Trophoblast cell (in vitro differentiated cells and primary cell): ENCODE measurements around the gene VWA3B.

Source experiments
- DNase-seq, 2 donors: peaks; one replicate each; pipeline ENCODE4 v3.0.0-alpha.2; 2016
- H2AFZ ChIP-seq: 2 replicates; pipeline ENCODE4 v1.6.1; 2013; ENCODE audit warnings: low read length, moderate library complexity, mild to moderate bottlenecking; ENCODE audit not compliant: insufficient read depth, poor library complexity
- H2AK5ac ChIP-seq: 2 replicates; pipeline ENCODE4 v1.6.1; 2013; ENCODE audit warnings: mild to moderate bottlenecking, low read length
- H2BK120ac ChIP-seq: 2 replicates; pipeline ENCODE4 v1.6.1; 2013; ENCODE audit warnings: low read length, mild to moderate bottlenecking, moderate library complexity; ENCODE audit not compliant: insufficient read depth, poor library complexity
- H2BK12ac ChIP-seq: 2 replicates; pipeline ENCODE4 v1.6.1; 2013; ENCODE audit warnings: mild to moderate bottlenecking, low read length, moderate library complexity
- H2BK5ac ChIP-seq: 2 replicates; pipeline ENCODE4 v1.6.1; 2013; ENCODE audit warnings: low read length, low read depth, moderate library complexity, mild to moderate bottlenecking; ENCODE audit not compliant: poor library complexity
- H3K14ac ChIP-seq: 2 replicates; pipeline ENCODE4 v1.6.1; 2013; ENCODE audit warnings: mild to moderate bottlenecking, low read length
- H3K18ac ChIP-seq: 2 replicates; pipeline ENCODE4 v1.6.1; 2013; ENCODE audit warnings: mild to moderate bottlenecking, low read length
- H3K23ac ChIP-seq: 2 replicates; pipeline ENCODE4 v1.6.1; 2013; ENCODE audit warnings: low read length
- H3K27ac ChIP-seq: 2 replicates; pipeline ENCODE4 v1.5.1; 2013; ENCODE audit warnings: low read depth, mild to moderate bottlenecking, inconsistent platforms, low read length, moderate library complexity
- H3K27me3 ChIP-seq: 2 replicates; pipeline ENCODE4 v1.6.1; 2013; ENCODE audit warnings: inconsistent platforms, mild to moderate bottlenecking, low read length, moderate library complexity; ENCODE audit not compliant: insufficient read depth
- H3K36me3 ChIP-seq, 2 experiments: 1 replicate in 1 of 2; 2 replicates in 1 of 2; pipeline ENCODE4 v1.6.1; 2013; ENCODE audit warnings: low read length in 2 of 2, mild to moderate bottlenecking in 2 of 2, moderate library complexity in 1 of 2; ENCODE audit not compliant: insufficient read depth in 2 of 2, control insufficient read depth in 1 of 2
- H3K4ac ChIP-seq: 2 replicates; pipeline ENCODE4 v1.6.1; 2013; ENCODE audit warnings: low read depth, mild to moderate bottlenecking, low read length, moderate library complexity
- H3K4me1 ChIP-seq, 2 experiments: 1 replicate in 1 of 2; 2 replicates in 1 of 2; pipeline ENCODE4 v1.6.1; 2013; ENCODE audit warnings: low read length in 2 of 2, mild to moderate bottlenecking in 2 of 2, moderate library complexity in 1 of 2; ENCODE audit not compliant: insufficient read depth in 2 of 2, control insufficient read depth in 1 of 2
- H3K4me2 ChIP-seq: 2 replicates; pipeline ENCODE4 v1.6.1; 2013; ENCODE audit warnings: inconsistent platforms, mild to moderate bottlenecking, low read length, moderate library complexity
- H3K4me3 ChIP-seq: 2 replicates; pipeline ENCODE4 v1.5.1; 2013; ENCODE audit warnings: mild to moderate bottlenecking, low read depth, low read length, inconsistent platforms
- H3K79me1 ChIP-seq: one replicate; pipeline ENCODE4 v1.6.1; 2013; ENCODE audit warnings: low read length
- H3K79me2 ChIP-seq: 2 replicates; pipeline ENCODE4 v1.6.1; 2013; ENCODE audit warnings: low read length, mild to moderate bottlenecking; ENCODE audit not compliant: control insufficient read depth, insufficient read depth, poor library complexity
- H3K9ac ChIP-seq: 2 replicates; pipeline ENCODE4 v1.6.1; 2013; ENCODE audit warnings: mild to moderate bottlenecking, low read length
- H3K9me3 ChIP-seq: 2 replicates; pipeline ENCODE4 v1.6.1; 2013; ENCODE audit warnings: low read depth, mild to moderate bottlenecking, control low read depth, inconsistent platforms, low read length; ENCODE audit not compliant: insufficient read depth
- H4K12ac ChIP-seq: 2 replicates; pipeline ENCODE4 v1.6.1; 2013; ENCODE audit warnings: low read depth, mild to moderate bottlenecking, low read length, moderate library complexity
- H4K8ac ChIP-seq: 2 replicates; pipeline ENCODE4 v1.6.1; 2013; ENCODE audit warnings: low read depth, mild to moderate bottlenecking, low read length, moderate library complexity
- H4K91ac ChIP-seq: one replicate; pipeline ENCODE4 v1.6.1; 2013; ENCODE audit warnings: low read depth, mild to moderate bottlenecking, low read length, moderate library complexity
- WGBS: extraction: QIAGEN DNeasy Blood & Tissue Kit; methylation state at CpG from one replicate; pipeline ENCODE4 v1.1.7; 2013; ENCODE audit warnings: missing lambda C conversion rate; ENCODE audit not compliant: insufficient read length, insufficient coverage; ENCODE audit errors: extremely low coverage; 5-methylcytosine and 5-hydroxymethylcytosine counted together

Gene VWA3B

GRCh38 chr2:98242003-98242402 is 155.0 kb downstream of the VWA3B start:
- Histone ChIP-seq H2BK12ac (no peak overlapping the region), H4K8ac (no peak overlapping the region), H3K36me3 (no peaks in the 10 kb centered on the region), H3K4ac (no peak overlapping the region), H3K9me3 (no peaks in the 10 kb centered on the region), H2AK5ac (no peak overlapping the region), H3K4me3 (no peak overlapping the region), H2AFZ (no peak overlapping the region), H3K27me3 (no peaks in the 10 kb centered on the region), H3K18ac (no peak overlapping the region), H3K14ac (no peak overlapping the region), H3K9ac (no peak overlapping the region), H4K91ac (no peak overlapping the region), H4K12ac (no peak overlapping the region), H2BK5ac (no peak overlapping the region), H3K79me1 (no peaks in the 10 kb centered on the region), H3K4me2 (no peak overlapping the region), H3K4me1 (peaks cover 3 to 7% of the 10 kb centered on the region in 2 experiments), H2BK120ac (no peak overlapping the region), H3K79me2 (no peaks in the 10 kb centered on the region), H3K23ac (no peak overlapping the region), H3K27ac (no peak overlapping the region)
- no CpG with 5 or more reads among the region's 5 CpGs for WGBS
- DNase-seq = no peak

DNA sequence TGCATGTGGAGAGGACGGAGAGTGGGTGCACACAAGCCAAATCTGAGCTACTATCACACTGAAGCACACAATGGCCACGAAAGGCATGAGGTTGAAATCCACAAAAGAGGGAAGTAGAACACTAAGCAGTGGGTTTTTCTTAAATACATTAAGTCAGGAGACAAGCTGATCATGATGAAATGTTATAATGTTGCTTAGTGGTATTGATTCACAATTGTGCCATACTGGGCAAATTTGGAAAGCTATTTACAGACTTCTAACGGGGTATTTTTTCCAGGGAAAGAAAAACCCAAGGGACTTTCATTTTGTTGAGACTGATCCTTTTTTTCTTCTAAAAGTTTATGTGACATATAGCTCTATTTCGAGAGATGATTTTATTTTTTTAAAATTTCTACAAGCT is 158.5 kb downstream of the VWA3B start:
- Histone ChIP-seq H2BK12ac (no peak overlapping the region), H2BK5ac (no peak overlapping the region), H3K79me2 (no peaks in the 10 kb centered on the region), H3K27me3 (no peaks in the 10 kb centered on the region), H3K27ac (no peak overlapping the region), H3K23ac (no peak overlapping the region), H2BK120ac (no peak overlapping the region), H2AK5ac (no peak overlapping the region), H3K4me2 (no peak overlapping the region), H4K8ac (no peak overlapping the region), H3K18ac (no peak overlapping the region), H3K14ac (no peak overlapping the region), H3K9me3 (no peaks in the 10 kb centered on the region), H3K4me3 (no peak overlapping the region), H4K91ac (no peak overlapping the region), H3K79me1 (no peaks in the 10 kb centered on the region), H2AFZ (no peak overlapping the region), H4K12ac (no peak overlapping the region), H3K36me3 (no peaks in the 10 kb centered on the region), H3K4me1 (peaks cover 3 to 6% of the 10 kb centered on the region in 2 experiments), H3K9ac (no peak overlapping the region), H3K4ac (no peak overlapping the region)
- DNase-seq = no peak
- WGBS = no CpG with 5 or more reads among the region's 4 CpGs

- Histone ChIP-seq H3K23ac (no peak overlapping the region), H3K14ac (no peak overlapping the region), H2BK5ac (no peak overlapping the region), H3K4me2 (no peak overlapping the region), H4K8ac (no peak overlapping the region), H3K4me3 (no peak overlapping the region), H3K27ac (no peak overlapping the region), H3K79me2 (no peaks in the 10 kb centered on the region), H2AK5ac (no peak overlapping the region), H2BK12ac (no peak overlapping the region), H3K9ac (no peak overlapping the region), H2BK120ac (no peak overlapping the region), H4K12ac (no peak overlapping the region), H3K9me3 (no peaks in the 10 kb centered on the region), H3K27me3 (no peaks in the 10 kb centered on the region), H4K91ac (no peak overlapping the region), H3K4ac (no peak overlapping the region), H3K18ac (no peak overlapping the region), H3K79me1 (no peaks in the 10 kb centered on the region), H3K36me3 (no peaks in the 10 kb centered on the region), H2AFZ (no peak overlapping the region), H3K4me1 (no peaks in the 10 kb centered on the region)
- DNase-seq = no peak
Observed at GRCh38 chr2:98247383-98247782, 160.4 kb downstream of the VWA3B start.

DNA sequence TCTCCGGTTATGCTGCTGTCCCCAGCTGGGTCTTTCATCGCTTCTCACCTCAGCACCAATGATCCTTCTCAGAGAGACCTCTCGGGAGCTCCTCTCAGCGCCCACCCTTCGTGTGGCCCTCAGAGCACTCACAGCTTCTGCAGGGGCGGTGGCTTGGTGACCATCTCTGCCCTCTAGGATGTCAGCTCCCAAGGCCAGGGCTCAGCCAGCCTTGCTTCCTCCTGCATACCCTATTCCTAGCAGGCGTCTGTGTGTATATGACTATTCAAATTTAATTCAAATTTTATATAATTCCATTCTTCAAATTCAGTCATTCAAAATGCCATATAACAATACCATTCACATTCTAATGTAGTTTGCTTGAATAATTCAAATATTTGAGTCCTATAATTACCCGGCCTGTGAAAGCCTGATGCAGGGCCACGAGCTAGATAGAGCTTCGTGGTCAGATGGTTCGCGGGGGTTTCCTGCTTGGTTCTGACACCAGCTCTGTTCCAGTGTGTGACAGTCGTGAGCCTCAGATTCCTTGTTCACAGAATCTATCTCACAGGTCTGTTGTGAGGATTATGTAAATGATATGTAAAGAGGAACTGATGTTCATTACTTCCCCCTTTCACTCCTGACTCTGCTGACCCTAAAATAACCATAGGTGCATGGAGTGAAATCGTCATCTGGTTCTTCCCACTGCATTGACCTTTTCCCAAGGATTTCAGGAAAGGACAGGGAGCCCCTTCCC is 165.2 kb downstream of the VWA3B start:
- no peak overlapping the region for H2AK5ac ChIP-seq
- H4K8ac ChIP-seq = no peak overlapping the region
- H3K79me1 ChIP-seq = no peaks in the 10 kb centered on the region
- H3K9ac ChIP-seq = no peak overlapping the region
- no peak overlapping the region for H3K4me3 ChIP-seq
- DNase-seq = no peak
- no peaks in the 10 kb centered on the region for H3K79me2 ChIP-seq
- H2BK120ac ChIP-seq = no peak overlapping the region
- H3K9me3 ChIP-seq = no peaks in the 10 kb centered on the region
- no peak overlapping the region for H4K91ac ChIP-seq
- H3K27me3 ChIP-seq = no peaks in the 10 kb centered on the region
- no peaks in the 10 kb centered on the region for H3K36me3 ChIP-seq
- no peak overlapping the region for H3K27ac ChIP-seq
- no CpG with 5 or more reads among the region's 14 CpGs for WGBS
- H2AFZ ChIP-seq = no peak overlapping the region
- no peak overlapping the region for H2BK12ac ChIP-seq
- H3K4me1 ChIP-seq = no peaks in the 10 kb centered on the region
- H3K23ac ChIP-seq = no peak overlapping the region
- no peak overlapping the region for H3K4ac ChIP-seq
- no peak overlapping the region for H4K12ac ChIP-seq
- no peak overlapping the region for H3K14ac ChIP-seq
- no peak overlapping the region for H2BK5ac ChIP-seq
- no peak overlapping the region for H3K18ac ChIP-seq
- H3K4me2 ChIP-seq = no peak overlapping the region
